Bronchial epithelial cell (primary cell): ENCODE data around the gene KRT4. TPM values are rescaled to one million over a fixed set of nuclear protein-coding genes. Genes with fewer than 3 reads are reported as not detected.

Experiments
- DNase-seq: peaks from one replicate; pipeline ENCODE4 v3.0.0-alpha.2; 2010; ENCODE audit warnings: low read depth
- FAIRE-seq: peaks from 2 replicates; lab custom pipeline; 2011; peaks lifted over from hg19 to GRCh38; lab: Jason Lieb, UNC
- H3K27me3 ChIP-seq: 2 replicates; pipeline ENCODE4 v1.5.1; 2011; ENCODE audit warnings: low read length; ENCODE audit not compliant: control insufficient read depth, insufficient read depth
- H3K36me3 ChIP-seq: 2 replicates; pipeline ENCODE4 v1.5.1; 2011; ENCODE audit warnings: low read length; ENCODE audit not compliant: control insufficient read depth, insufficient read depth
- H3K4me3 ChIP-seq: 2 replicates; pipeline ENCODE4 v1.5.1; 2011; ENCODE audit warnings: mild to moderate bottlenecking, low read depth, low read length, control low read depth
- CTCF ChIP-seq: IDR thresholded peaks from 2 replicates; pipeline ENCODE4 v1.5.1; 2011; ENCODE audit warnings: mild to moderate bottlenecking, moderate library complexity, low read length, control low read depth, inconsistent platforms; ENCODE audit not compliant: insufficient read depth, severe bottlenecking
- total RNA-seq: library from RNA; depleted of rRNA; stranded (reverse); fragments of >200 nt; gene quantifications from 2 replicates; pipeline ENCODE4 v1.2.1, GENCODE V29; 2014

Gene KRT4
- 66.6 and 171 TPM in 2 replicates for total RNA-seq

- no peak within 1 kb of the TSS for H3K4me3 ChIP-seq
Measured at GRCh38 chr12:52813885-52814709, at the start of gene KRT4. Gene KRT4, minus strand, starts transcription at chr12:52814116. Its CDS starts 58 bp downstream, at chr12:52814058.

GRCh38 chr12:52862023-52862422 is 48.1 kb upstream of the KRT4 start:
- Histone ChIP-seq H3K27me3 (no peaks in the 10 kb centered on the region), H3K36me3 (no peaks in the 10 kb centered on the region), H3K4me3 (no peak overlapping the region)
- TF ChIP-seq CTCF, result no peak
- DNase-seq (peak; percentile 69), FAIRE-seq (no peak)

More at GRCh38 chr12:52813885-52814709, at the start of gene KRT4:
- H3K27me3 ChIP-seq, result peaks cover 9% of the 10 kb centered on the region
- FAIRE-seq, result no peak
- no peak for DNase-seq
- no peak for TF ChIP-seq CTCF
- H3K36me3 ChIP-seq, result no peaks in the 10 kb centered on the region

DNA sequence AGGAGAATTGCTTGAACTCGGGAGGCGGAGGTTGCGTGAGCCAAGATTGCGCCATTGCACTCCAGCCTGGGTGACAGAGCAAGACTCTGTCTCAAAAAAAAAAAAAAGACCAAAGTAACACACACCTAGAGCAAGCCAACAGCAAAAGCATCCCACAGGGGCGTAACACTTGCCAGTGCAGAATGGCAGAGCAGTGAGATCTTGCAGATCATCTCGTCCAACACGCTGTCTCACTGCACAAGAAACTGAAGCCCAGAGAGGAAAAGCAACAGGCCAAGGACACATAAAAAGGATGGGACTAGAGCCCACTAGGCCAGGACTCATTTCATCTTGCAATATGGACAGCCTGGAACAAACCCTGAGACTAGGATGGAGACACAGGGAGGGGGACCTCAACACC is 47.6 kb upstream of the KRT4 start:
- no peak overlapping the region for H3K4me3 ChIP-seq
- FAIRE-seq (peak; percentile 89), DNase-seq (no peak)
- H3K27me3 ChIP-seq, result no peaks in the 10 kb centered on the region
- no peak for TF ChIP-seq CTCF
- H3K36me3 ChIP-seq, result no peaks in the 10 kb centered on the region

- FAIRE-seq (peak; percentile 93), DNase-seq (peak; percentile 96)
- H3K27me3 ChIP-seq, result no peaks in the 10 kb centered on the region
- no peak for TF ChIP-seq CTCF
- H3K36me3 ChIP-seq, result no peaks in the 10 kb centered on the region
- no peak overlapping the region for H3K4me3 ChIP-seq
Measured at GRCh38 chr12:52860102-52860823, 46.3 kb upstream of the KRT4 start.

GRCh38 chr12:52857500-52857899 is 43.6 kb upstream of the KRT4 start:
- TF ChIP-seq CTCF, result no peak
- Histone ChIP-seq H3K4me3 (no peak overlapping the region), H3K36me3 (no peaks in the 10 kb centered on the region), H3K27me3 (no peaks in the 10 kb centered on the region)
- FAIRE-seq (peak; percentile 84), DNase-seq (peak; percentile 84)
